Psoas muscle (tissue), 8 donors: ENCODE results near the gene RSPO4. TPM values are rescaled to one million over a fixed set of nuclear protein-coding genes. Genes with fewer than 3 reads are reported as not detected.

Source experiments
- ATAC-seq, 4 donors: fragments of 200-7000 bp; cut with Tn5 transposase; one replicate each; pipeline ENCODE4 v1.9.1; 2020; ENCODE audit warnings: moderate library complexity in 3 of 4, mild to moderate bottlenecking in 2 of 4
- DNase-seq, 2 donors: peaks; one replicate each; pipeline ENCODE4 v3.0.0-alpha.2; 2020
- H3K27ac ChIP-seq: fragments of 200-600 bp; one replicate; pipeline ENCODE4 v1.8.0; 2022
- H3K27me3 ChIP-seq, 3 donors: fragments of 200-600 bp in 1 of 3; one replicate each; pipeline versions ENCODE4 v1.6.1 to v1.8.0; 2013 to 2022; ENCODE audit warnings: low read length in 2 of 3, mild to moderate bottlenecking in 2 of 3, moderate library complexity in 1 of 3; ENCODE audit not compliant: insufficient read depth in 3 of 3
- H3K36me3 ChIP-seq, 2 donors: fragments of 200-600 bp in 1 of 2; one replicate each; pipeline versions ENCODE4 v1.6.1 to v1.8.0; 2013 to 2022; ENCODE audit warnings: low read depth in 1 of 2, mild to moderate bottlenecking in 1 of 2, moderate library complexity in 1 of 2; ENCODE audit not compliant: insufficient read depth in 1 of 2
- H3K4me1 ChIP-seq: fragments of 200-600 bp; one replicate; pipeline ENCODE4 v1.8.0; 2022
- H3K4me3 ChIP-seq: fragments of 200-600 bp; one replicate; pipeline ENCODE4 v1.8.0; 2022; ENCODE audit warnings: mild to moderate bottlenecking
- H3K9me3 ChIP-seq: fragments of 200-600 bp; one replicate; pipeline ENCODE4 v1.8.0; 2022
- CTCF ChIP-seq: fragments of 200-600 bp; IDR thresholded peaks from one replicate; pipeline ENCODE4 v1.8.0; 2022; ENCODE audit warnings: antibody characterized with exemption
- WGBS, 3 donors: extraction: QIAGEN DNeasy Blood & Tissue Kit; methylation state at CpG; one replicate each; pipeline versions ENCODE4 v1.1.6 to v1.1.7; 2013; 5-methylcytosine and 5-hydroxymethylcytosine counted together
- intact Hi-C, 2 donors: fragments of 100-400 bp; cut with DNase I; formaldehyde crosslinking; loops; one replicate each; pipeline versions ENCODE4 v1.11.0 to v1.14.2; 2022
- polyA plus RNA-seq, 3 donors: library from polyadenylated mRNA; stranded (reverse); fragments of 200-250 nt; gene quantifications; one replicate each; pipeline ENCODE4 v1.2.3, GENCODE V29; 2013
- total RNA-seq, 4 donors: library from RNA; stranded (reverse); fragmentation: NEBNext Ultra II Directional in 2 of 4; extraction: Animal tissue kit (Norgen Biotek cat#: 25700) in 2 of 4; gene quantifications; one replicate each; pipeline versions ENCODE4 v1.2.1 to v1.2.4, GENCODE V29; 2021 to 2023
- donor health status: healthy with polysubstance abuse.
- donor health status: DM: no; HTN: no; CAD: no; lungs with moderate emphysema.
- donor health status: Bipolar disorder and iron deficiency.
- donor health status: healthy.
- donor health status: DM: yes; HTN: yes; CAD: no.
- donor health status: DM: no; HTN: no; CAD: no.
- donor health status: DM: no; HTN: no; CAD: no.
- donor health status: DM: yes; HTN: yes; CAD: no.

Gene RSPO4
- total and polyA plus RNA-seq, 7 donors: 0.01 to 0.13 (median 0.03) TPM; not detected in 4

DNA sequence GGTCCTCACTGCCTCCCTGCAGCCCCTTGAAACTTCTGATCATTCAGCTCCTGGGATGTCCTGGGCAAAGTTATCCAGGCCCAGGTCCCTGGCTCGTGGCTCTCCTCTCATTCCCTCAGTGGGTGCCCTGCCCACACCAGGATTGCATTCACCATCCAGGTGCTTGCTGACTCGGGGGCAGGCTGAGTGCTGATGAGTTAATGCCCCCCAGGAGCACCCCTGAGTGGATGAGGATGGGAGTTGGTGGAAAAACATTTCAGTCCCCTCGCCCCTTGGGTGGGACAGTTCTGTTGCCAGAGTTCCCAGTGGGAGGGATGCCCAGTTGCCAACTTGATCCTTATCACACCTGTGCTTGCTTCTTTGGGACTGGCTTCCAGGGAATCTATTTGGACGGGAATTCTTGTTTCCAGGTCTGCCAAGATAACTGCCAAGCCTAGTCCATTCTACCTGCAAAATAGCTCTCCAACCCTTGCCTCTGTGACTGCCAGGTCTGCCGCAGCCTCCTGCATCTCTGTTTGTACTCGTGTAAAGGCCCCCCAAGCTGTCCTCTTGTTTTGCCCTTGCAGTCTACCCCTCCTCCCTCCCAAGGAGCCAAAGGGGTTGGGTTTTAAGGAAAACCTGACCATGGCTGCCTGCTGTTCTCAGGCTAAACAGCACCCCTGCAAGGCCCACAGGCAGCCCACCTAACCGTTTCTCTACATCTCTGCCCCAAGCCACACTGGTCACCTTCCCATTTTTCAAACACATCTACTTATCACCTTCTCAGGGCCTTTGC is 11.6 kb upstream of the RSPO4 start:
- H3K36me3 ChIP-seq: no peaks in the 10 kb centered on the region
- TF ChIP-seq CTCF: no peak
- H3K4me1 ChIP-seq: no peaks in the 10 kb centered on the region
- intact Hi-C loops: no loop called here
- no peak overlapping the region for H3K27ac ChIP-seq
- H3K27me3 ChIP-seq: peaks cover 0 to 7% (median 0%) of the 10 kb centered on the region in 3 donors
- no peak overlapping the region for H3K4me3 ChIP-seq
- 56 to 58% (median 58%) methylated on average over 7 of the region's 7 CpGs for WGBS, 3 donors
- DNase-seq: no peak
- ATAC-seq: no peak
- no peaks in the 10 kb centered on the region for H3K9me3 ChIP-seq

DNA sequence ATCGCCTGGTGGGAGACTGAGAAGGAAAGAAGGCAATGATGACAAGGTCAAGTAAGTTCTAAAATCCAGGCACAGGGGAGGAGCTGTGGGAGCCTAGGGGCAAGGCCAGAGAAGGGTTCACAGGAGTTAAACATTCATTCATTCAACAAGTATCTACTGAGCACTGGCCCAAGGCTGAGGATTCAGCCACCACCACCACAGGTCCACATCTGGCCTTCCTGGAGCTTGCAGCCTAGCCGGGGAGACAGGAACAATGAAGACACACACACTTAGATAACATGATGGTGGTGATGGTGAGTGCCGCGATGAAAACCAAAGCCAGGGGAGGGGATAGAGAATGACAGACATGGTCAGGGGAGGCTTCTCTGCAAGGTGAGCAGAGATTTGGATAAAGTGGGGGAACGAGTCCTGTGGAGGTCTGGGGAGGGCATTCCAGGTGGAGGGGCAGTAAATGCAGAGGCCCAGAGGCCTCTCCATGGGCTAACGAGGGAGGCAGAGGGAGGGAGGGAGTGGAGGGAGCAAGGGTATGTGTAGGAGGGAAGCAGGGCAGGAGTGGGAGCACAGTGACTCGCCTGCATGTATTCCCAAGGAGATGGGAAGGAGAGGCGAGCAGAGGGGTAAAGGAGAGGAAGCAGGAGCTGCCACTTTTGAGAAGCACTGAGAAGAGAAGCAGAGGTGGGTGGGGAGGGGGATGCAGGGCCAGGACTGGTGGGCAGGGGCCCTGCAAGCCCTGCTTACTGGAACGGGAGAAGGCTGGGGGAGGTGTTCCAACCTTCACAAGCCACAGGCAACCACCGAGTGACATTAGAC is 10.5 kb upstream of the RSPO4 start:
- Histone ChIP-seq H3K27ac (no peak overlapping the region), H3K36me3 (no peaks in the 10 kb centered on the region), H3K9me3 (no peaks in the 10 kb centered on the region), H3K4me3 (no peak overlapping the region), H3K27me3 (peaks cover 0 to 7% (median 0%) of the 10 kb centered on the region in 3 donors), H3K4me1 (no peaks in the 10 kb centered on the region)
- no peak for DNase-seq
- no peak for TF ChIP-seq CTCF
- intact Hi-C loops: no loop called here
- 56 to 65% (median 59%) methylated on average over 10 of the region's 10 CpGs for WGBS, 3 donors
- ATAC-seq: no peak

- no peaks in the 10 kb centered on the region for H3K4me1 ChIP-seq
- TF ChIP-seq CTCF: no peak
- intact Hi-C loops: no loop called here
- no peak for ATAC-seq
- WGBS, 3 donors: 83 to 90% (median 84%) methylated on average over 6 of the region's 6 CpGs
- H3K36me3 ChIP-seq: no peaks in the 10 kb centered on the region
- no peak overlapping the region for H3K4me3 ChIP-seq
- H3K27ac ChIP-seq: no peak overlapping the region
- DNase-seq: no peak
- H3K27me3 ChIP-seq: peaks cover 0 to 7% (median 0%) of the 10 kb centered on the region in 3 donors
- H3K9me3 ChIP-seq: no peaks in the 10 kb centered on the region
Measured at GRCh38 chr20:1010659-1011058, 8.5 kb upstream of the RSPO4 start.

DNA sequence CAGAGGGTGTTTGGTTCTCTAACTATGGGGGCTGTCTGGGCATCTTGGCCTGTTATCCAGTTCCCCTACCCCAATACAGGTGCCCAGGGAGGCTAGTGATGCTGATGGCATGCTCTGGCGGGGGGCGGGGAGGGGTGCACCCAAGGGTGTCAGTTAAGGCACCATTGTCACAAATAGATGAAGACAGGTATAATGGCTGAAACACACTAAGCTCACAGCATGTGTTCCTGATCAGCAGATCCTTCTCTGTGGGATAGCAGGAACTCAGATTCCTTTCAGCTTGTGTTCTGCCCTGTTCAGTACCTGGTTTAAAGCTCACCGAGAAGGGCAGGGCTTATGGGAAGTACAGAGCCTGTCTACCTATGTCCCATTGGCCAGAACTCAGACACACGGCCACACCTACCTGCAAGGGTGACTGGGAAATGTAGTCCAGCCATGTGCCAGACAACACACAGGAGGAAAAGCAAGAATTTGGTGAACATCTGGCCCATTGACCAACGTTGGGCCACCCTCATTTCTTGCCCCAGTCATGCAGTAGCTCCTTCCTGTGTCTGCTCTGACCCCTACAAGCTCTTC is 3.4 kb upstream of the RSPO4 start:
- Histone ChIP-seq H3K4me1 (no peaks in the 10 kb centered on the region), H3K27me3 (peaks cover 0 to 51% (median 12%) of the 10 kb centered on the region in 3 donors), H3K27ac (no peak overlapping the region), H3K36me3 (no peaks in the 10 kb centered on the region), H3K4me3 (no peak overlapping the region), H3K9me3 (no peaks in the 10 kb centered on the region)
- intact Hi-C loops: no loop called here
- DNase-seq: no peak
- no peak for TF ChIP-seq CTCF
- no peak for ATAC-seq
- 35 to 42% (median 39%) methylated on average over 5 of the region's 5 CpGs for WGBS, 3 donors
